K562 (cell line): Measurements from ENCODE around the gene ACSF2. TPM values are rescaled to one million over a fixed set of nuclear protein-coding genes. Genes with fewer than 3 reads are reported as not detected.

Experiments used
- ATAC-seq: fragments of 200-7000 bp; cut with Tn5 transposase; 3 replicates; pipeline ENCODE4 v1.9.1; 2020; ENCODE audit warnings: moderate library complexity
- BruUV-seq: library from RNA; stranded (reverse); fragments of 400-500 nt; replicated peaks from 2 replicates; lab custom pipeline; 2021; lab: Mats Ljungman, UMichigan
- CTCF ChIA-PET: fragments of 300-600 bp; formaldehyde crosslinking; extraction: SDS; loops from one replicate; lab custom pipeline; 2021; ENCODE audit warnings: low intra/inter-chr PET ratio; lab: Yijun Ruan, JAX
- POLR2A ChIA-PET: fragments of 300-600, 350-650 bp; sonication (Branson Sonifier 250); formaldehyde crosslinking; extraction: SDS; loops from one replicate; lab custom pipeline; 2021; ENCODE audit warnings: antibody characterized with exemption, inconsistent platforms; lab: Yijun Ruan, JAX
- DNase-seq, 4 experiments: peaks; one replicate each; pipeline versions ENCODE4 v3.0.0 to v3.0.0-alpha.2; 2011 to 2018; ENCODE audit warnings: low spot score in 3 of 4, mixed read lengths in 3 of 4; ENCODE audit errors: extremely low read depth in 1 of 4
- FAIRE-seq: peaks from 2 replicates; lab custom pipeline; 2011; peaks lifted over from hg19 to GRCh38; lab: Jason Lieb, UNC
- H2AFZ ChIP-seq: 2 replicates; pipeline ENCODE4 v1.6.0; 2011; ENCODE audit warnings: low read depth, low read length, control low read depth, inconsistent platforms
- H3K27ac ChIP-seq: fragments of 200-600 bp; 3 replicates; pipeline ENCODE4 v1.8.0; 2011; ENCODE audit warnings: low read depth, mild to moderate bottlenecking, control low read depth, inconsistent platforms, low read length, moderate library complexity, mixed read lengths; ENCODE audit errors: extremely low read depth
- H3K27me3 ChIP-seq, 2 experiments: fragments of 300-600 bp in 1 of 2; 2 replicates in 1 of 2; 3 replicates in 1 of 2; pipeline versions ENCODE4 v1.6.0 to v1.8.0; 2011; ENCODE audit warnings: inconsistent platforms in 2 of 2, low read length in 2 of 2, mild to moderate bottlenecking in 1 of 2, mixed read lengths in 1 of 2, moderate library complexity in 1 of 2; ENCODE audit not compliant: control insufficient read depth in 2 of 2, insufficient read depth in 2 of 2
- H3K36me3 ChIP-seq: fragments of 300-600 bp; 3 replicates; pipeline ENCODE4 v1.8.0; 2011; ENCODE audit warnings: mild to moderate bottlenecking, low read length, inconsistent platforms; ENCODE audit not compliant: control insufficient read depth, insufficient read depth
- H3K4me1 ChIP-seq, 2 experiments: fragments of 200-600 bp in 1 of 2; replicated peaks in 1 of 2; 2 replicates in 1 of 2; 3 replicates in 1 of 2; pipeline versions ENCODE4 v1.5.1 to v1.8.0; 2011; ENCODE audit warnings: inconsistent platforms in 2 of 2, low read length in 2 of 2, mild to moderate bottlenecking in 1 of 2, mixed read lengths in 1 of 2, moderate library complexity in 1 of 2; ENCODE audit not compliant: control insufficient read depth in 2 of 2, insufficient read depth in 2 of 2
- H3K4me2 ChIP-seq: 2 replicates; pipeline ENCODE4 v1.6.1; 2011; ENCODE audit warnings: low read length, control low read depth, inconsistent platforms, mixed read lengths; ENCODE audit not compliant: insufficient read depth
- H3K4me3 ChIP-seq: fragments of 200-600 bp; sonication (generic), shearing (Covaris generic); 2 replicates; pipeline ENCODE4 v1.5.1; 2016; ENCODE audit warnings: control low read depth, inconsistent platforms
- H3K79me2 ChIP-seq: fragments of 200-600 bp; 3 replicates; pipeline ENCODE4 v1.8.0; 2011; ENCODE audit warnings: low read length, inconsistent platforms; ENCODE audit not compliant: control insufficient read depth, insufficient read depth
- H3K9ac ChIP-seq, 2 experiments: 2 replicates each; pipeline versions ENCODE4 v1.6.0 to v1.6.1; 2011; ENCODE audit warnings: low read depth in 2 of 2, low read length in 2 of 2, control low read depth in 1 of 2, inconsistent platforms in 1 of 2, mild to moderate bottlenecking in 1 of 2, mixed read lengths in 1 of 2; ENCODE audit not compliant: insufficient read depth in 1 of 2
- H3K9me1 ChIP-seq: one replicate; pipeline ENCODE4 v1.6.0; 2011; ENCODE audit warnings: inconsistent platforms, mild to moderate bottlenecking, low read length, moderate library complexity; ENCODE audit not compliant: control insufficient read depth, insufficient read depth
- H3K9me3 ChIP-seq: replicated peaks from 2 replicates; pipeline ENCODE4 v1.5.1; 2011; ENCODE audit warnings: low read depth, low read length, inconsistent platforms; ENCODE audit not compliant: control insufficient read depth, insufficient read depth
- H4K20me1 ChIP-seq: replicated peaks from 2 replicates; pipeline ENCODE4 v1.6.1; 2011; ENCODE audit warnings: low read length, inconsistent platforms, mixed read lengths; ENCODE audit not compliant: control insufficient read depth, insufficient read depth
- CHD7 ChIP-seq: fragments of 200-600 bp; sonication (generic); IDR thresholded peaks from one replicate; pipeline ENCODE4 v1.6.1; 2012; ENCODE audit warnings: mild to moderate bottlenecking, low read depth, low read length, inconsistent platforms
- E2F6 ChIP-seq, 2 experiments: IDR thresholded peaks; 2 replicates each; pipeline ENCODE4 v1.6.1; 2011; ENCODE audit warnings: borderline replicate concordance in 1 of 2, control low read depth in 1 of 2, low read depth in 1 of 2, low read length in 1 of 2, mild to moderate bottlenecking in 1 of 2, mixed read lengths in 1 of 2, moderate library complexity in 1 of 2; ENCODE audit not compliant: insufficient read depth in 1 of 2, insufficient read length in 1 of 2, poor library complexity in 1 of 2, severe bottlenecking in 1 of 2; ENCODE audit errors: extremely low read depth in 1 of 2
- EHMT2 ChIP-seq: fragments of 450-650 bp; IDR thresholded peaks from 2 replicates; pipeline ENCODE4 v1.6.1; 2018; ENCODE audit warnings: antibody characterized with exemption
- SMARCC2 ChIP-seq: fragments of 450-650 bp; IDR thresholded peaks from 2 replicates; pipeline ENCODE4 v1.6.1; 2017; ENCODE audit warnings: antibody characterized with exemption, moderate library complexity, mild to moderate bottlenecking, low read depth
- TBL1XR1 ChIP-seq, 2 experiments: IDR thresholded peaks; 2 replicates each; pipeline ENCODE4 v1.6.1; 2012; ENCODE audit warnings: improper control_type of control experiment in 2 of 2, low read length in 2 of 2, mild to moderate bottlenecking in 1 of 2
- ZBTB7A ChIP-seq: IDR thresholded peaks from 2 replicates; pipeline ENCODE4 v1.6.1; 2011; ENCODE audit warnings: low read depth, mild to moderate bottlenecking, low read length, moderate library complexity, borderline replicate concordance; ENCODE audit not compliant: control insufficient read depth
- ZFPM2 ChIP-seq: fragments of 250-450 bp; sonication (Bioruptor Pico); IDR thresholded peaks from 2 replicates; pipeline ENCODE4 v1.5.1; 2022; ENCODE audit warnings: mild to moderate bottlenecking
- WGBS: fragments of 100-300 bp; shearing (Covaris generic); methylation state at CpG from one replicate; pipeline ENCODE4 v1.1.6; 2016; ENCODE audit warnings: low coverage, mixed read lengths; ENCODE audit not compliant: insufficient coverage; ENCODE audit errors: missing lambda C conversion rate; 5-methylcytosine and 5-hydroxymethylcytosine counted together
- in situ Hi-C: fragments of 300-500 bp; cut with MboI; formaldehyde crosslinking; loops from 4 replicates; pipeline ENCODE4 v1.15.0; 2018; ENCODE audit warnings: inconsistent platforms, mixed read lengths
- intact Hi-C: fragments of 100-400 bp; cut with micrococcal nuclease; formaldehyde crosslinking; loops from 2 replicates; pipeline ENCODE4 v1.14.2; 2022
- polyA plus RNA-seq, 8 experiments: library from polyadenylated mRNA; depleted of rRNA in 4 of 8; stranded (reverse) in 5 of 8; unstranded in 3 of 8; fragments of >200 nt; fragmentation: Nextera tagmentation in 2 of 8; fragmentation: Illumina TruSeq in 1 of 8; extraction: Ambion mirVana in 2 of 8; extraction: Trizol in 1 of 8; gene quantifications; 2 replicates each; pipeline versions ENCODE4 v1.2.1 to v1.2.3, GENCODE V29; 2011 to 2014; ENCODE audit warnings: inconsistent platforms in 1 of 8, missing spikeins in 1 of 8
- total RNA-seq, 7 experiments: library from RNA; depleted of rRNA in 6 of 7; stranded (reverse); fragments of >200 nt in 6 of 7; fragmentation: Illumina TruSeq in 2 of 7; extraction: Trizol in 2 of 7; gene quantifications; 2 replicates each; pipeline versions ENCODE4 v1.2.1 to v1.2.3, GENCODE V29; 2011 to 2021; ENCODE audit warnings: low replicate concordance in 1 of 7

Gene ACSF2
- total and polyA plus RNA-seq, 9 of the 15 experiments (the other 6 are each of a cell fraction or from before 2014, with no cell fraction given): 0.89 to 6.1 (median 3.5) TPM

- no peak overlapping the region for H3K4me3 ChIP-seq
- in situ Hi-C loops (no loop called here), intact Hi-C loops (loop anchor here (10.0 kb wide), 1 partner anchor 177 kb away; no protein-coding TSS in a partner anchor)
- WGBS: 53% methylated on average over 10 of the region's 10 CpGs
- H4K20me1 ChIP-seq: peaks cover 12% of the 10 kb centered on the region
- no TSS peak for BruUV-seq
- no peak for ATAC-seq
- ChIA-PET CTCF (interaction anchor here (0.7 to 1.3 kb wide), 2 partner anchors 110 to 274 kb away, joined by 3 to 4 read pairs; no protein-coding TSS in a partner anchor), POLR2A (interaction anchor here (0.6 to 1.3 kb wide), 5 partner anchors 13 to 198 kb away, joined by 3 to 4 read pairs (median 3); partner anchors contain the start of gene TMEM92)
- no peak overlapping the region for H3K9ac ChIP-seq
- no peak for FAIRE-seq
- no peaks in the 10 kb centered on the region for H3K9me1 ChIP-seq
- H2AFZ ChIP-seq: no peak overlapping the region
- no peaks in the 10 kb centered on the region for H3K9me3 ChIP-seq
- H3K4me1 ChIP-seq: peaks cover 2 to 29% of the 10 kb centered on the region in 2 experiments; a peak in 3 of 5 replicates
- DNase-seq: no peak
- H3K4me2 ChIP-seq: no peak overlapping the region
- no peaks in the 10 kb centered on the region for H3K36me3 ChIP-seq
- peaks cover 27 to 64% of the 10 kb centered on the region in 2 experiments; a peak in 4 of 5 replicates for H3K27me3 ChIP-seq
- H3K27ac ChIP-seq: no peak overlapping the region
- H3K79me2 ChIP-seq: no peaks in the 10 kb centered on the region
- TF ChIP-seq TBL1XR1 (IDR thresholded peaks at IDR 0.05; ENCODE audit: low read length in 2 of 2) (no peak), ZFPM2 (CRISPR knock-in tag) (no peak), E2F6 (IDR thresholded peaks at IDR 0.05; ENCODE audit: borderline replicate concordance in 1 of 2, extremely low read depth in 1 of 2, insufficient read depth in 1 of 2, insufficient read length in 1 of 2, low read depth in 1 of 2, low read length in 1 of 2, poor library complexity in 1 of 2, severe bottlenecking in 1 of 2) (no peak), CHD7 (no peak), ZBTB7A (no peak), SMARCC2 (no peak), EHMT2 (no peak)
These were observed 46.3 kb downstream of the ACSF2 start for GRCh38 chr17:50472286-50472685.
